Stimulated activated CD4-positive, alpha-beta T cell treated with anti-CD3 and anti-CD28 coated beads, TNF-alpha, amount 100 ng/mL, for 48 hours (primary cell): Measurements from ENCODE around the gene CIDEB.
A peak's percentile ranks its signal among the peaks of the same experiment; 100 is the strongest.

Experiments used
- DNase-seq, 3 donors: peaks; one replicate each; pipeline ENCODE4 v3.0.0-alpha.2; 2020; ENCODE audit warnings: low read depth in 3 of 3

CIDEB gene

GRCh38 chr14:24291446-24292117 is 16.2 kb downstream of the CIDEB start:
- DNase-seq: no peak

GRCh38 chr14:24290746-24291145 is 17.0 kb downstream of the CIDEB start:
- no peak for DNase-seq

- DNase-seq: peak; percentile 46 to 76 (median 51)
These were observed 18.0 kb downstream of the CIDEB start for GRCh38 chr14:24289649-24290280.

GRCh38 chr14:24286996-24287395 is 20.8 kb downstream of the CIDEB start:
- DNase-seq: no peak

- DNase-seq: no peak
These were observed 22.4 kb downstream of the CIDEB start for GRCh38 chr14:24285351-24285750.

GRCh38 chr14:24284501-24285035 is 23.2 kb downstream of the CIDEB start:
- no peak for DNase-seq

GRCh38 chr14:24283796-24284460 is 23.8 kb downstream of the CIDEB start:
- no peak for DNase-seq

- no peak for DNase-seq
These were observed 25.0 kb downstream of the CIDEB start for GRCh38 chr14:24282736-24283135.

GRCh38 chr14:24281636-24282035 is 26.1 kb downstream of the CIDEB start:
- no peak for DNase-seq

- DNase-seq: no peak
These were observed 26.8 kb downstream of the CIDEB start for GRCh38 chr14:24280797-24281460.

GRCh38 chr14:24279301-24280186 is 28.2 kb downstream of the CIDEB start:
- peak; percentile 24 to 43 (median 35) for DNase-seq

- DNase-seq: no peak
These were observed 29.4 kb downstream of the CIDEB start for GRCh38 chr14:24278424-24278823.

GRCh38 chr14:24277606-24278321 is 30.0 kb downstream of the CIDEB start:
- DNase-seq: no peak

GRCh38 chr14:24277071-24277470 is 30.7 kb downstream of the CIDEB start:
- DNase-seq: no peak

- DNase-seq: peak; percentile 28 to 48 (median 38)
These were observed 33.7 kb downstream of the CIDEB start for GRCh38 chr14:24274101-24274543.

- DNase-seq: no peak
These were observed 34.3 kb downstream of the CIDEB start for GRCh38 chr14:24273422-24273998.

GRCh38 chr14:24272467-24272866 is 35.3 kb downstream of the CIDEB start:
- no peak for DNase-seq

- no peak for DNase-seq
These were observed 35.9 kb downstream of the CIDEB start for GRCh38 chr14:24271834-24272263.

- DNase-seq: peak; percentile 71 to 77 (median 75)
These were observed 36.5 kb downstream of the CIDEB start, which contains the start of gene RABGGTA for GRCh38 chr14:24271134-24271833. RABGGTA (minus strand) TSS chr14:24271597; CDS start chr14:24271115, 482 bp downstream.
